Urinary bladder (tissue), 4 donors: ENCODE data around the gene LRCOL1. TPM values are rescaled to one million over a fixed set of nuclear protein-coding genes. Genes with fewer than 3 reads are reported as not detected.
A peak's percentile ranks its signal among the peaks of the same experiment; 100 is the strongest.

ENCODE experiments used
- DNase-seq: peaks from one replicate; pipeline ENCODE4 v3.0.0-alpha.2; 2015; ENCODE audit errors: extremely low spot score
- H3K27ac ChIP-seq: one replicate; pipeline ENCODE4 v1.5.1; 2013; ENCODE audit warnings: low read depth, mild to moderate bottlenecking, moderate library complexity
- H3K36me3 ChIP-seq: one replicate; pipeline ENCODE4 v1.6.1; 2013; ENCODE audit warnings: mild to moderate bottlenecking, moderate library complexity; ENCODE audit not compliant: insufficient read depth
- H3K4me1 ChIP-seq: one replicate; pipeline ENCODE4 v1.6.1; 2013; ENCODE audit warnings: mild to moderate bottlenecking, moderate library complexity; ENCODE audit not compliant: insufficient read depth
- H3K4me3 ChIP-seq: one replicate; pipeline ENCODE4 v1.5.1; 2013; ENCODE audit warnings: low read depth, low read length
- WGBS: extraction: QIAGEN DNeasy Blood & Tissue Kit; methylation state at CpG from one replicate; pipeline ENCODE4 v1.1.7; 2013; 5-methylcytosine and 5-hydroxymethylcytosine counted together
- polyA plus RNA-seq: library from polyadenylated mRNA; stranded (reverse); fragments of 200-250 nt; gene quantifications from one replicate; pipeline ENCODE4 v1.2.3, GENCODE V29; 2013
- total RNA-seq: library from RNA; depleted of rRNA; stranded (reverse); fragments of >200 nt; gene quantifications from one replicate; pipeline ENCODE4 v1.2.3, GENCODE V29; 2014
- donor health status: healthy with polysubstance abuse.
- donor health status: healthy.

LRCOL1 gene
- total and polyA plus RNA-seq, 2 donors, result 0.15 TPM; not detected in 1

DNA sequence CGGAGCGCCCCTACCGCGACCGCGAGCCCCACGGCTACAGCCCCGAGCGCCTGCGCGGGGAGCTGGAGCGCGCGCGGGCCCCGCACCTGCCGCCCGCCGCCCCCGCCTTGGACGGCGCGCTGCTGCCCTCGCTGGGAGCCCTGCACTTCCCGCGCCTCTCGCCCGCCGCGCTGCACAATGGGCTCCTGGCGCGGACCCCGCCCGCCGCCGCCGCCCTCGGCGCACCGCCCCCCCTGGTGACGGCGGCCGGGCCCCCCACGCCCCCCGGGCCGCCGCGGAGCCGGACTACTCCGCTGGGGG, 27.0 kb downstream of the LRCOL1 start:
- H3K4me1 ChIP-seq, result no peaks in the 10 kb centered on the region
- 47% methylated on average over 50 of the region's 50 CpGs for WGBS
- no peak overlapping the region for H3K27ac ChIP-seq
- peaks cover 2% of the 10 kb centered on the region for H3K36me3 ChIP-seq
- H3K4me3 ChIP-seq, result peak overlapping the region; percentile 31
- no peak for DNase-seq

DNA sequence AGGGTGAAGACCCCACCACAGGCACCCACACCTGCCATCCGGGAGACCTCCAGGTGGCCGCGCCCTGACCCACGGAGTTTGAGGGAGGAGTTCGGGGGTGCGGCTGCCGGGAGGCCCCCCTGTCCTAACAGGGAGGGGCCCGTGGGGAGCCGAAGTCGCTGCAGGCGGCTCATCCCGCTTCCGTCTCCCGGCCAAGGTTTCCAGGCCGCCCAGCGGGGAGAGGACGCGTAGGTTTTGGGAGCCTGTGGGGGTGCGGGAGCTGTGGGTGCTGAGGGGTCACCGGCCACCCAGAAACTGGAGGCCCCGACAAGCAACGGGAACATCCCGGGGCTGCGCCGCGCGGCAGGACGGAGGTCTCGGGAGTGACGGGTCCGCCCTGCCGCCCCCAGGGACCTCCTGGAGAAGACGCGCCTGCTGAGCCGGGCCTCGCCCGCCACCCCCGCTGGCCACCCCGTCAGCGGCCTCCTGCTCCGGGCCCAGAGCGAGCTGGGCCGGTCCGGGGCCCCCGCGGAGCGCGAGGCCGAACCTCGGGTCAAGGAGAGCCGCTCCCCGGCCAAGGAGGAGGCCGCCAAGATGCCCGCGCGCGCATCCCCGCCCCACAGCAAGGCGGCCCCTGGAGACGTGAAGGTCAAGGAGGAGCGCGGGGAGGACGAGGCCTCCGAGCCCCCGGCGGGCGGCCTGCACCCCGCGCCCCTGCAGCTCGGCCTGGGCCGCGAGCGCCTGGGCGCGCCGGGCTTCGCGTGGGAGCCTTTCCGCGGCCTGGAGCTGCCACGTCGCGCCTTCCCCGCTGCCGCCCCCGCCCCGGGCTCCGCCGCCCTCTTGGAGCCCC, 27.6 kb downstream of the LRCOL1 start:
- H3K4me3 ChIP-seq, result peak overlapping the region; percentile 31
- WGBS, result 60% methylated on average over 89 of the region's 89 CpGs
- H3K4me1 ChIP-seq, result no peaks in the 10 kb centered on the region
- DNase-seq, result no peak
- peaks cover 2% of the 10 kb centered on the region for H3K36me3 ChIP-seq
- peak overlapping the region; percentile 72 for H3K27ac ChIP-seq

- Histone ChIP-seq H3K36me3 (peaks cover 2% of the 10 kb centered on the region), H3K27ac (no peak overlapping the region), H3K4me3 (no peak overlapping the region), H3K4me1 (no peaks in the 10 kb centered on the region)
- no peak for DNase-seq
- 47% methylated on average over 24 of the region's 24 CpGs for WGBS
These were observed 28.3 kb downstream of the LRCOL1 start for GRCh38 chr12:132582058-132582420.

DNA sequence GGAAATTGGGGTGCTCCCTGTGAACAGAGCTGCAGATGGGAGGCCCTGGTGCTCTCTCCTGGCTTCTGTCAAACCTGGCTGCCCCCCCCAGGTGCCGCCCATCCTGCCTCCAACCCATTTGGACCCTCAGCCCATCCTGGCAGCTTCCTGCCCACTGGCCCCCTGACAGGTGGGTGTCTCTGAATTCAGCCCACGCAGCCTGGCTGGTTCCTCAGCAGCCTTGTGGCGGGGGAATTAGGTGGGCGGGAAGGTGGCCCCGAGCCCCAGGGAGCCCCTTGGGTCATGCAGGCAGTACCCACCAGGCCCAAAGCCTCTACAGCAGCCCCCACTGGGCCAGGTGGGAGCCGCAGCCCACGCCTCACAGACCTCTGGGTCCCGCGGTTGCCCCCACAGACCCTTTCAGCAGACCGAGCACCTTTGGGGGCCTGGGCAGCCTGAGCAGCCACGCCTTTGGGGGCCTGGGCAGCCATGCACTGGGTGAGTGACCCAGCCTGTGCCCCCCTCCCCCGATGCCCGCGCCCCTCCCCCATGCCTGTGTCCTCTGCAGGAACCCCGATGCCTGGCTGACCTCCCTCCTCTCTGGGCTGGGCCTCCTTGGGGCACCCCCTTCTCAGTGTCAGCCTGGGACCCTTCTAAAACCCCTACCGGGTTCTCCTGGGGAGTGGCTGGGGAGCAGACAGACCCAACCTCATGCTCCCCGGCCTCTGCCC, 28.9 kb downstream of the LRCOL1 start:
- no peak for DNase-seq
- H3K4me1 ChIP-seq, result no peaks in the 10 kb centered on the region
- 74% methylated on average over 17 of the region's 17 CpGs for WGBS
- peaks cover 2% of the 10 kb centered on the region for H3K36me3 ChIP-seq
- no peak overlapping the region for H3K4me3 ChIP-seq
- H3K27ac ChIP-seq, result no peak overlapping the region

DNA sequence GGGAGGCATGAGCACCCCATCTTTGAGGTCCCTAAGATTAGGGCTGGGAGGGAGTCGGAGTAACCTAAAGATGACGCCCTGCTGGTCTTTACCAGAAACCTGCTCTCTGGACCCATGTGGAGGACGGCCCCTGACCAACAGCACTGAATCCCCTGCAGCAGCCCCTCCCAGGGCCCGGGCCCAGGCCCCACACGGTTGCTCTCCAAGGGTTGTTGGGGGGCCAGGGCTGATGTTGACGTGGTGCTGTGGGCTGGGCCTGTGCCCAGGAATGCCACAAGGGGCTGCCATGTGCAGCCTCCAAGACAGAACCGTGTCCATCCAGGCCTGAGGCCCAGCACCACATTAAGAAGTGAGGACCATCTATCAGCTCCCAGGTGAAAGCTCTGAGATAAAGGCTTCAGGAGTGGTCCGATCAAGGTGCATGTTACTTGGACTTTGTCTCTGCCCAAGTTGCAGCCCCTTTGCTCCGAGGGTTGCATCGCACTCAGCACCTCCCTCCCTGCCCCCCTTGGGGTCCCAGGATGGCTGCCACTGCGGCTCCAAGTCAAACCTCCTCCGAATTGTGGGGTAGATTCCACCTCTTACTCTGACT, 29.6 kb downstream of the LRCOL1 start:
- no peak for DNase-seq
- no peak overlapping the region for H3K27ac ChIP-seq
- H3K36me3 ChIP-seq, result peaks cover 2% of the 10 kb centered on the region
- no peak overlapping the region for H3K4me3 ChIP-seq
- WGBS, result 93% methylated on average over 12 of the region's 12 CpGs
- no peaks in the 10 kb centered on the region for H3K4me1 ChIP-seq

DNA sequence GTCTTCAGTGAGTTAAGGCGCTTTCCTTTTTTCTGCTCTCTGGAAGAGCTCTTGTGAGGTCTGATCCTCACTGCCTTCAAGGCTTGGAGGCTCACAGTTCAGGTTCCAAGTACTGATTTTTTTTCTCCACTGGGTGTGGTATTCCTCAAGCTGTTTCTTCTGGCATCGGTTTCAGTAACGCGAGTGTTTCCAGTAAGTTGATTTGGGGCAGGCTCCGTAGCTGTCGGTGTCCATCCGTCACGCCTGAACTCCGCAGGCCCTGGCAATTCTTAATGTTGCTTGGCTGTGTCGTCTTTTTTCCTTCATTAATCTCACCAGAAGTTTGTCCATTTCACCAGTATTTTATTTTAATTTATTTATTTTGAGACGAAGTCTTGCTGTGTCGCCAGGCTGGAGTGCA, 30.6 kb downstream of the LRCOL1 start:
- H3K36me3 ChIP-seq, result peaks cover 2% of the 10 kb centered on the region
- H3K4me1 ChIP-seq, result no peaks in the 10 kb centered on the region
- no peak for DNase-seq
- H3K4me3 ChIP-seq, result no peak overlapping the region
- 77% methylated on average over 12 of the region's 12 CpGs for WGBS
- no peak overlapping the region for H3K27ac ChIP-seq

GRCh38 chr12:132578826-132579225, 31.6 kb downstream of the LRCOL1 start:
- 78% methylated on average over 11 of the region's 11 CpGs for WGBS
- H3K36me3 ChIP-seq, result peaks cover 5% of the 10 kb centered on the region
- no peaks in the 10 kb centered on the region for H3K4me1 ChIP-seq
- H3K4me3 ChIP-seq, result no peak overlapping the region
- no peak overlapping the region for H3K27ac ChIP-seq
- DNase-seq, result no peak

GRCh38 chr12:132578118-132578517, 32.3 kb downstream of the LRCOL1 start:
- no peak overlapping the region for H3K4me3 ChIP-seq
- no peaks in the 10 kb centered on the region for H3K4me1 ChIP-seq
- H3K27ac ChIP-seq, result no peak overlapping the region
- peaks cover 5% of the 10 kb centered on the region for H3K36me3 ChIP-seq
- 87% methylated on average over 11 of the region's 11 CpGs for WGBS
- DNase-seq, result no peak

DNA sequence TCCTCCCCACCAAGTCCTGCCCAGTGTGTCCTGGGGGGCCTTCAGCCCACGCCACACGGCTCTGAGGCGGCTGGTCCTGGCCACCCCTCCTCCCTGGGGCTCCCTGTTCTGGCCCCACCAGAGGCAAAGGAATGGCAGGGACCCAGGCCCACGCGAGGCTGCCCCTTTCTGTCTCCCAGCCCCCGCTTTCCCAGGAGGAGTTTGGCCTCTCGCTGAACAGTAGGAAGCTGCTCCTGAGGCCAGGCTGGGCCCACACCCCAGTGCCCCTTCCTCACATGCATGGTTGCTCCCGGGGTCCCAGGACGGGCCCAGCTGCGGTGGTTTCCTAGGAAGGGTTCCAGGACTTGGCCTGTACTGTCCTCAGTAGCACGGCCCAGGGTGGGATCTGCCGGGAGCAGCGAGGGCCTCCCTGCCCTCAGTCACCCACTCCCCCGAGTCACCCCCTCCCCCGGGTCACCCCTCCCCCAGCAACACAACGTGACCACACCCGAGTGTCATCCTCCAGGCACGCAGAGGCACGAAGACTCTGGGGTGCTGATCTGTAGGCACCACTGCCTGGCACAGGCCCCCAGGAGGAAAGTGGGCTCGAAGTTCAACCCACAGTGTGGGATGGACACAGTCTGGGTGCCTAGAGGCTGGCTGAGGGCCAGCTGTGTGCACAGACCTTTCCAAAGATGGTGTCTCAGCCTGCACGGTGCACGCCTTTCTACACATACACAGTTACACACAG, 33.0 kb downstream of the LRCOL1 start:
- Histone ChIP-seq H3K4me3 (no peak overlapping the region), H3K36me3 (peaks cover 3% of the 10 kb centered on the region), H3K27ac (no peak overlapping the region), H3K4me1 (no peaks in the 10 kb centered on the region)
- WGBS, result 85% methylated on average over 22 of the region's 22 CpGs
- no peak for DNase-seq

- DNase-seq, result no peak
- peaks cover 3% of the 10 kb centered on the region for H3K36me3 ChIP-seq
- WGBS, result 94% methylated on average over 12 of the region's 12 CpGs
- no peaks in the 10 kb centered on the region for H3K4me1 ChIP-seq
- no peak overlapping the region for H3K27ac ChIP-seq
- H3K4me3 ChIP-seq, result no peak overlapping the region
These were observed 33.7 kb downstream of the LRCOL1 start for GRCh38 chr12:132576701-132577100.

GRCh38 chr12:132575661-132576060, 34.7 kb downstream of the LRCOL1 start:
- DNase-seq, result no peak
- 96% methylated on average over 11 of the region's 11 CpGs for WGBS
- Histone ChIP-seq H3K4me3 (no peak overlapping the region), H3K36me3 (peaks cover 3% of the 10 kb centered on the region), H3K27ac (no peak overlapping the region), H3K4me1 (no peaks in the 10 kb centered on the region)

DNA sequence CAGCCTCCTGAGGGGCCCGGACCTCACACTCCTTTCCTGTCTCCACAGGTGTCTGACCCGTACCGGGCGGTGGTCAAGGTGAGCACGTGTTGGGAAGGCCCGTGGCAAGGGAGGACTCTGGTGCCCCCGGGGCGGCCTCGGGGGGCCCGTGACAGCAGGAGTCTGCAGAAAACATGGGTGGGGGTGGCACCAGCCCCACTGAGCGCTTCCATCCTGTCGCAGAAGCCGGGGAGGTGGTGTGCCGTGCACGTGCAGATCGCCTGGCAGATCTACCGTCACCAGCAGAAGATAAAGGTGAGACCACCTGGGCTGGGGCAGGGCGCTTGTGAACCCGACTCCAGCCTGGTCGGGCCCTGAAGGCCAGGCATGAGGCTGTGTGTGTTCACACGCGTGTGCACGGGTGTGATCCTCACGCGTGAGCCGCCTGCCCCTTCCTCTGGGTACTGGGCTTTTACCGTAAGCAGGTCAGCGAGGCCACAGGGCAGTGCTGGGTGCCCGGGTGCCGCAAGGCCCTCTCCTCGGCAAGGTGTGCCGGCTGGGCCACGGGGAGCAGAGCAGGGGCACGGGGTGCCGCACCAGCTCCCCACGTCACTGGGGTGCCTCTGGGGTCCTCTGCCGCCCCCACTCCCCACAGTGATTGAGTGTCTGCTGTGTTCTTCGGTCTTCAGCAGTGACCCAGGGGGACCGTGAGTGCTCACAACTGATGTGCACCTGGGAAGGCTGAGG, 35.9 kb downstream of the LRCOL1 start:
- Histone ChIP-seq H3K27ac (no peak overlapping the region), H3K36me3 (peaks cover 3% of the 10 kb centered on the region), H3K4me3 (no peak overlapping the region), H3K4me1 (no peaks in the 10 kb centered on the region)
- no peak for DNase-seq
- 97% methylated on average over 39 of the region's 39 CpGs for WGBS
